Peyer's patch (tissue), 4 donors: ENCODE data around the gene COL5A2. TPM values are rescaled to one million over a fixed set of nuclear protein-coding genes. Genes with fewer than 3 reads are reported as not detected.

ENCODE experiments used
- DNase-seq, 3 donors: peaks; one replicate each; pipeline ENCODE4 v3.0.0-alpha.2; 2017 to 2019
- H3K27ac ChIP-seq, 4 donors: fragments of 200-600 bp; sonication (generic); one replicate each; pipeline ENCODE4 v1.5.1; 2016 to 2019
- H3K27me3 ChIP-seq, 2 donors: fragments of 200-600 bp; sonication (generic); one replicate each; pipeline ENCODE4 v1.5.1; 2019
- H3K36me3 ChIP-seq, 3 donors: fragments of 200-600 bp; sonication (generic); one replicate each; pipeline ENCODE4 v1.5.1; 2016 to 2019
- H3K4me1 ChIP-seq, 4 donors: fragments of 200-600 bp; sonication (generic); one replicate each; pipeline ENCODE4 v1.5.1; 2016 to 2019
- H3K4me3 ChIP-seq, 4 donors: fragments of 200-600 bp; sonication (generic); 1 replicate in 3 of 4; 2 replicates in 1 of 4; pipeline ENCODE4 v1.5.1; 2016 to 2019; ENCODE audit warnings: mild to moderate bottlenecking in 1 of 4
- H3K9me3 ChIP-seq, 4 donors: fragments of 200-600 bp; sonication (generic); one replicate each; pipeline ENCODE4 v1.5.1; 2016 to 2019; ENCODE audit warnings: mild to moderate bottlenecking in 1 of 4
- POLR2A ChIP-seq, 2 donors: fragments of 450-650 bp; IDR thresholded peaks; one replicate each; pipeline ENCODE4 v1.5.1; 2017; ENCODE audit warnings: antibody characterized with exemption in 2 of 2, mild to moderate bottlenecking in 2 of 2, moderate library complexity in 2 of 2
- total RNA-seq, 4 donors: library from RNA; depleted of rRNA; stranded (reverse); fragments of >200 nt; gene quantifications; one replicate each; pipeline ENCODE4 v1.1.0, GENCODE V29; 2016
- TF ChIP-seq, protein P1 (sequence below), 6 experiments: fragments of 450-650 bp in 4 of 6; fragments of 200-600 bp in 2 of 6; sonication (generic) in 1 of 6; IDR thresholded peaks; one replicate each; pipeline ENCODE4 v1.5.1; 2017 to 2019; ENCODE audit warnings: antibody characterized with exemption in 6 of 6, mild to moderate bottlenecking in 3 of 6, moderate library complexity in 1 of 6

The COL5A2 gene
- total RNA-seq, 4 donors from 2014 or later = 10.2 to 53.6 (median 12.2) TPM

DNA sequence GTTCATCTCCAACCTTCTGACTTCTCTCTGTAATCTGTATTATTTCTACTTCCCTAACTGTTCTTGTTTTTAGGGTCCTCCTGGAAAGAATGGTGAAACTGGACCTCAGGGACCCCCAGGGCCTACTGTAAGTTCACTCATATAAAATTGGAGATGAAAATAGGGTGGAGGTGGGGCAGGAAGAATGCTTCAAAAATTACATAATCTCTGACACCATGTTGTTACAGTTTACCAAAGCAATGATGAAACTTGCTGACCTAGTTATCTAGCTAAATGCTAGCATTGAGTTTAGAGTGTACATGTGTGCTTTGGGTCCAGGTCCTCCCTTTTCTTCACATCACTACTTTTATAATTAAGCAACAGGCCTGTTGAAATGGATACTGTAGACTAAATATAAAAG, 182.3 kb downstream of the COL5A2 start:
- no peaks in the 10 kb centered on the region for H3K4me1 ChIP-seq
- peaks cover 0 to 47% (median 0%) of the 10 kb centered on the region in 3 donors for H3K36me3 ChIP-seq
- H3K9me3 ChIP-seq = no peaks in the 10 kb centered on the region
- TF ChIP-seq, protein P1, sequence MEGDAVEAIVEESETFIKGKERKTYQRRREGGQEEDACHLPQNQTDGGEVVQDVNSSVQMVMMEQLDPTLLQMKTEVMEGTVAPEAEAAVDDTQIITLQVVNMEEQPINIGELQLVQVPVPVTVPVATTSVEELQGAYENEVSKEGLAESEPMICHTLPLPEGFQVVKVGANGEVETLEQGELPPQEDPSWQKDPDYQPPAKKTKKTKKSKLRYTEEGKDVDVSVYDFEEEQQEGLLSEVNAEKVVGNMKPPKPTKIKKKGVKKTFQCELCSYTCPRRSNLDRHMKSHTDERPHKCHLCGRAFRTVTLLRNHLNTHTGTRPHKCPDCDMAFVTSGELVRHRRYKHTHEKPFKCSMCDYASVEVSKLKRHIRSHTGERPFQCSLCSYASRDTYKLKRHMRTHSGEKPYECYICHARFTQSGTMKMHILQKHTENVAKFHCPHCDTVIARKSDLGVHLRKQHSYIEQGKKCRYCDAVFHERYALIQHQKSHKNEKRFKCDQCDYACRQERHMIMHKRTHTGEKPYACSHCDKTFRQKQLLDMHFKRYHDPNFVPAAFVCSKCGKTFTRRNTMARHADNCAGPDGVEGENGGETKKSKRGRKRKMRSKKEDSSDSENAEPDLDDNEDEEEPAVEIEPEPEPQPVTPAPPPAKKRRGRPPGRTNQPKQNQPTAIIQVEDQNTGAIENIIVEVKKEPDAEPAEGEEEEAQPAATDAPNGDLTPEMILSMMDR (IDR thresholded peaks at IDR 0.05) = no peak
- no peak for TF ChIP-seq POLR2A (IDR thresholded peaks at IDR 0.05)
- H3K27ac ChIP-seq = no peak overlapping the region
- no peaks in the 10 kb centered on the region for H3K27me3 ChIP-seq
- no peak overlapping the region for H3K4me3 ChIP-seq
- no peak for DNase-seq

DNA sequence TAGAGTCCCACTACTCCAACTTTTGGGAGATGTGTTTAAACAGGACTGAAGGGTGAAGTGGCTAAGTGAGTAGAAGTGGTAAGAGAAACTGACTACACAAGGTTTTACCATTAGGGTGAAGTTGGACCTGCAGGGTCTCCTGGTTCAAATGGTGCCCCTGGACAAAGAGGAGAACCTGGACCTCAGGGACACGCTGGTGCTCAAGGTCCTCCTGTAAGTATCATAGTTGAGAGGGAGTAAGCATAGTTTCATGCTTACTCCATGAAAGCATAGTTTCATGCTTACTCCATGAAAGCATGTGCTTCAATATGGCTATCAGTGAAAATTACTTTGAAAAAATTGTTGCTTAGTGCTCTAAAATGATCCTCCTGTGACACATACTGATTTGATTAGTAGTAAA, 186.3 kb downstream of the COL5A2 start:
- peaks cover 0 to 26% (median 0%) of the 10 kb centered on the region in 3 donors for H3K36me3 ChIP-seq

DNA sequence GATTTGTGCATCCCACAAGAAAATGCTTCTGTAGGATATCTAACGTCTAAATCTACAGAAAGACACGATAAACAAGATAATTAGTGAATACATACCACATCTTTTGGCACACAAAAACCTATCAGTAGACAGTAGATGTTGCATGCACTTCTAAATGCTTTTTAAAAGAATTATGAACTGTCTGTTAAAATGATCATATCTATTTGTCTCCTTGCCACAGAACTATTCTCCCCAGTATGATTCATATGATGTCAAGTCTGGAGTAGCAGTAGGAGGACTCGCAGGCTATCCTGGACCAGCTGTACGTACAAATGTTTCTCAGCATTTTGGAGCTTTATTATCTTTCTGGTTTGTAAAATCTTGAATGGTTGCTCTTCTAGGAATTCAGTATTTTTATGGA, 192.7 kb downstream of the COL5A2 start:
- TF ChIP-seq, protein P1 (IDR thresholded peaks at IDR 0.05) = no peak
- no peak for TF ChIP-seq POLR2A (IDR thresholded peaks at IDR 0.05)
- Histone ChIP-seq H3K4me1 (no peaks in the 10 kb centered on the region), H3K4me3 (no peak overlapping the region), H3K27ac (peak overlapping the region in 1 of 4 donors; percentile 36), H3K27me3 (no peaks in the 10 kb centered on the region), H3K36me3 (peaks cover 0 to 12% (median 0%) of the 10 kb centered on the region in 3 donors), H3K9me3 (no peaks in the 10 kb centered on the region)
- DNase-seq = no peak

More for the DNA sequence above, 186.3 kb downstream of the COL5A2 start:
- TF ChIP-seq, protein P1 (IDR thresholded peaks at IDR 0.05) = no peak
- H3K9me3 ChIP-seq = no peaks in the 10 kb centered on the region
- H3K4me1 ChIP-seq = no peaks in the 10 kb centered on the region
- no peak for DNase-seq
- no peaks in the 10 kb centered on the region for H3K27me3 ChIP-seq
- no peak overlapping the region for H3K4me3 ChIP-seq
- H3K27ac ChIP-seq = no peak overlapping the region

DNA sequence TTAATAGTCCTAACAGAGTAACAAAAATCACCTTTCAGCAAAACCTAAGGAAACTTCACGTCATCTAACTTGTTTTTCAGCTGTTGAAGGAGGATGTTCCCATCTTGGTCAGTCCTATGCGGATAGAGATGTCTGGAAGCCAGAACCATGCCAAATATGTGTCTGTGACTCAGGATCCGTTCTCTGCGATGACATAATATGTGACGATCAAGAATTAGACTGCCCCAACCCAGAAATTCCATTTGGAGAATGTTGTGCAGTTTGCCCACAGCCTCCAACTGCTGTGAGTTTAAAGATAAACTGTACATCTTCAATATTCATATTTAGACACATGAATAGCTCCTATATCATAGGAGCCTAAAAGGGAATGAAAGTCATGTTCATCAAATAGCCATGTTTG, 194.9 kb downstream of the COL5A2 start:
- no peak for DNase-seq
- H3K36me3 ChIP-seq = peaks cover 0 to 7% (median 0%) of the 10 kb centered on the region in 3 donors
- no peak overlapping the region for H3K4me3 ChIP-seq

DNA sequence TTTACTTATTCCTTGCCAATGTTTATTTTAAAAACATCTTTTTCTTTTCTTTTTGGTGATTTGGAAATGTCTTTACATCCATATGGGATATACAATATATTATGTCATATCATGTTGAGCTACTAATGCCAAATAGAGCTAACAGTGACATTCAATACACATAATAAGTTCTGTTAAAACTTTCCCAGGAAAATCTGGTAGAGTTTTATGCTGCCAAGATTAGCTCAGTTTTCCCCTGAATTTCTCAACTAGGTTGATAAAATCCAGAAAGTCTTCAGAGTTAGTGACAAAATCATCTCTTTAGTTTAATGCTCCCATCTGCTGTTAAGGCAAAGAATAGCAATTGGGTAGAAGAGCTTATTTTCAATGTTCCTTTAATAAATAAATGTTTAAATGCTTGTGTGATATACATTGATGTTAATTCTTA, 195.5 kb downstream of the COL5A2 start:
- H3K27me3 ChIP-seq = no peaks in the 10 kb centered on the region
- peaks cover 0 to 7% (median 0%) of the 10 kb centered on the region in 3 donors for H3K36me3 ChIP-seq
- no peaks in the 10 kb centered on the region for H3K4me1 ChIP-seq
- TF ChIP-seq, protein P1 (IDR thresholded peaks at IDR 0.05) = peak in 1 of 6 experiments; percentile 25
- TF ChIP-seq POLR2A (IDR thresholded peaks at IDR 0.05) = no peak
- no peaks in the 10 kb centered on the region for H3K9me3 ChIP-seq
- H3K4me3 ChIP-seq = no peak overlapping the region
- peak overlapping the region in 1 of 4 donors; percentile 71 for H3K27ac ChIP-seq
- DNase-seq = no peak

More for the DNA sequence above, 194.9 kb downstream of the COL5A2 start:
- TF ChIP-seq, protein P1 (IDR thresholded peaks at IDR 0.05) = no peak
- TF ChIP-seq POLR2A (IDR thresholded peaks at IDR 0.05) = no peak
- Histone ChIP-seq H3K9me3 (no peaks in the 10 kb centered on the region), H3K4me1 (no peaks in the 10 kb centered on the region), H3K27me3 (no peaks in the 10 kb centered on the region), H3K27ac (peak overlapping the region in 2 of 4 donors; percentile 8 to 71)
